ENCODE results near the gene PAMR1.

GRCh38 chr11:35474688-35475087, 50.7 kb downstream of the PAMR1 start:
- TF ChIP-seq CTCF (IDR thresholded peaks at IDR 0.05) (no peak), POLR2A (IDR thresholded peaks at IDR 0.05) (no peak), POLR2AphosphoS5 (IDR thresholded peaks at IDR 0.05) (no peak)
